ENCODE data around the gene GPR75.

DNA sequence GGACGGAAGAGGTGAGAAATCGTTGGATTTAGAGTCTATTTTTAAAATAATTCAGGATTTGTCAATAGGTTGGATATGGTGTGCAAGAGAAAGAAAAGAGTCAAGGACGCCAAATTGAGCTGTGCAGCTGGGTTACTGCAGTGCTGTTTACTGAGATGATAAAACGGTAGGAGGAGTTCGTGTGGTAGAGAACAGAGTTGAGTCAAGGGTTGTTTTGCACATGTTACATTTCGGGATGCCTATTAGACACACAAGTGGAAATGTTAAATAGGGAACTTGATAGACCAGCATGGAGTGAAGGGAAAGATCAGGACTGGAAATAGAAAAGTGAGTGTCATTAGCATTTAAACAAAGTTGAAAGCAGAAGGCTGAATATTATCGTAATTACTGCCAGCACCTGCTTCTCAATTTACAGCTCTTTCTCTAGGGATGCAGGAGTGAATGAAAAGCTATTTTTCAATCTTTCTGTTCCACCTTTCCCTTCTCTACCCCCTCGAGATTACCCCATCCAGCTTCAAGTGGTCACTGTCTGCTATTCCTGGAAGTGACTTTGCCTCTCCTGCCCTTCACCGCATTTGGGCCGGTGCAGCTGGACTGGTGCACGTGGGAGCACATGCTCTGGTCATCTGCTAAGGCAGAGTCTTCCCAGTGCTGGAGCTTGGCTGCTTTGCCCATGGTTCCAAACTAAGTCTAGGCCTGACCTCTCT, 30.3 kb downstream of the GPR75 start:
- TF ChIP-seq, protein P1, sequence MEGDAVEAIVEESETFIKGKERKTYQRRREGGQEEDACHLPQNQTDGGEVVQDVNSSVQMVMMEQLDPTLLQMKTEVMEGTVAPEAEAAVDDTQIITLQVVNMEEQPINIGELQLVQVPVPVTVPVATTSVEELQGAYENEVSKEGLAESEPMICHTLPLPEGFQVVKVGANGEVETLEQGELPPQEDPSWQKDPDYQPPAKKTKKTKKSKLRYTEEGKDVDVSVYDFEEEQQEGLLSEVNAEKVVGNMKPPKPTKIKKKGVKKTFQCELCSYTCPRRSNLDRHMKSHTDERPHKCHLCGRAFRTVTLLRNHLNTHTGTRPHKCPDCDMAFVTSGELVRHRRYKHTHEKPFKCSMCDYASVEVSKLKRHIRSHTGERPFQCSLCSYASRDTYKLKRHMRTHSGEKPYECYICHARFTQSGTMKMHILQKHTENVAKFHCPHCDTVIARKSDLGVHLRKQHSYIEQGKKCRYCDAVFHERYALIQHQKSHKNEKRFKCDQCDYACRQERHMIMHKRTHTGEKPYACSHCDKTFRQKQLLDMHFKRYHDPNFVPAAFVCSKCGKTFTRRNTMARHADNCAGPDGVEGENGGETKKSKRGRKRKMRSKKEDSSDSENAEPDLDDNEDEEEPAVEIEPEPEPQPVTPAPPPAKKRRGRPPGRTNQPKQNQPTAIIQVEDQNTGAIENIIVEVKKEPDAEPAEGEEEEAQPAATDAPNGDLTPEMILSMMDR (tag by site-specific recombination; IDR thresholded peaks at IDR 0.05), result no peak
- TF ChIP-seq, protein P2, sequence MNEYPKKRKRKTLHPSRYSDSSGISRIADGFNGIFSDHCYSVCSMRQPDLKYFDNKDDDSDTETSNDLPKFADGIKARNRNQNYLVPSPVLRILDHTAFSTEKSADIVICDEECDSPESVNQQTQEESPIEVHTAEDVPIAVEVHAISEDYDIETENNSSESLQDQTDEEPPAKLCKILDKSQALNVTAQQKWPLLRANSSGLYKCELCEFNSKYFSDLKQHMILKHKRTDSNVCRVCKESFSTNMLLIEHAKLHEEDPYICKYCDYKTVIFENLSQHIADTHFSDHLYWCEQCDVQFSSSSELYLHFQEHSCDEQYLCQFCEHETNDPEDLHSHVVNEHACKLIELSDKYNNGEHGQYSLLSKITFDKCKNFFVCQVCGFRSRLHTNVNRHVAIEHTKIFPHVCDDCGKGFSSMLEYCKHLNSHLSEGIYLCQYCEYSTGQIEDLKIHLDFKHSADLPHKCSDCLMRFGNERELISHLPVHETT (tag by site-specific recombination; IDR thresholded peaks at IDR 0.05), result no peak
- TF ChIP-seq, protein P3, sequence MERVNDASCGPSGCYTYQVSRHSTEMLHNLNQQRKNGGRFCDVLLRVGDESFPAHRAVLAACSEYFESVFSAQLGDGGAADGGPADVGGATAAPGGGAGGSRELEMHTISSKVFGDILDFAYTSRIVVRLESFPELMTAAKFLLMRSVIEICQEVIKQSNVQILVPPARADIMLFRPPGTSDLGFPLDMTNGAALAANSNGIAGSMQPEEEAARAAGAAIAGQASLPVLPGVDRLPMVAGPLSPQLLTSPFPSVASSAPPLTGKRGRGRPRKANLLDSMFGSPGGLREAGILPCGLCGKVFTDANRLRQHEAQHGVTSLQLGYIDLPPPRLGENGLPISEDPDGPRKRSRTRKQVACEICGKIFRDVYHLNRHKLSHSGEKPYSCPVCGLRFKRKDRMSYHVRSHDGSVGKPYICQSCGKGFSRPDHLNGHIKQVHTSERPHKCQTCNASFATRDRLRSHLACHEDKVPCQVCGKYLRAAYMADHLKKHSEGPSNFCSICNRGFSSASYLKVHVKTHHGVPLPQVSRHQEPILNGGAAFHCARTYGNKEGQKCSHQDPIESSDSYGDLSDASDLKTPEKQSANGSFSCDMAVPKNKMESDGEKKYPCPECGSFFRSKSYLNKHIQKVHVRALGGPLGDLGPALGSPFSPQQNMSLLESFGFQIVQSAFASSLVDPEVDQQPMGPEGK (tag by site-specific recombination; IDR thresholded peaks at IDR 0.05), result no peak
- TF ChIP-seq, protein P4, sequence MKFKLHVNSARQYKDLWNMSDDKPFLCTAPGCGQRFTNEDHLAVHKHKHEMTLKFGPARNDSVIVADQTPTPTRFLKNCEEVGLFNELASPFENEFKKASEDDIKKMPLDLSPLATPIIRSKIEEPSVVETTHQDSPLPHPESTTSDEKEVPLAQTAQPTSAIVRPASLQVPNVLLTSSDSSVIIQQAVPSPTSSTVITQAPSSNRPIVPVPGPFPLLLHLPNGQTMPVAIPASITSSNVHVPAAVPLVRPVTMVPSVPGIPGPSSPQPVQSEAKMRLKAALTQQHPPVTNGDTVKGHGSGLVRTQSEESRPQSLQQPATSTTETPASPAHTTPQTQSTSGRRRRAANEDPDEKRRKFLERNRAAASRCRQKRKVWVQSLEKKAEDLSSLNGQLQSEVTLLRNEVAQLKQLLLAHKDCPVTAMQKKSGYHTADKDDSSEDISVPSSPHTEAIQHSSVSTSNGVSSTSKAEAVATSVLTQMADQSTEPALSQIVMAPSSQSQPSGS (tag by site-specific recombination; IDR thresholded peaks at IDR 0.05; ENCODE audit: low read depth), result no peak
- TF ChIP-seq SP3 (tag by site-specific recombination; IDR thresholded peaks at IDR 0.05) (no peak), ZNF76 (tag by site-specific recombination; IDR thresholded peaks at IDR 0.05; ENCODE audit: borderline replicate concordance, low read depth) (no peak), ZNF140 (tag by site-specific recombination; IDR thresholded peaks at IDR 0.05) (no peak), ZIC2 (tag by site-specific recombination; IDR thresholded peaks at IDR 0.05) (no peak), ZSCAN30 (tag by site-specific recombination; IDR thresholded peaks at IDR 0.05) (no peak)
- TF ChIP-seq, protein P5, sequence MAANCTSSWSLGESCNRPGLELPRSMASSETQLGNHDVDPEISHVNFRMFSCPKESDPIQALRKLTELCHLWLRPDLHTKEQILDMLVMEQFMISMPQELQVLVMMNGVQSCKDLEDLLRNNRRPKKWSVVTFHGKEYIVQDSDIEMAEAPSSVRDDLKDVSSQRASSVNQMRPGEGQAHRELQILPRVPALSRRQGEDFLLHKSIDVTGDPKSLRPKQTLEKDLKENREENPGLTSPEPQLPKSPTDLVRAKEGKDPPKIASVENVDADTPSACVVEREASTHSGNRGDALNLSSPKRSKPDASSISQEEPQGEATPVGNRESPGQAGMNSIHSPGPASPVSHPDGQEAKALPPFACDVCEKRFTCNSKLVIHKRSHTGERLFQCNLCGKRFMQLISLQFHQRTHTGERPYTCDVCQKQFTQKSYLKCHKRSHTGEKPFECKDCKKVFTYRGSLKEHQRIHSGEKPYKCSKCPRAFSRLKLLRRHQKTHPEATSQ (tag by site-specific recombination; IDR thresholded peaks at IDR 0.05), result no peak
- TF ChIP-seq, protein P6, sequence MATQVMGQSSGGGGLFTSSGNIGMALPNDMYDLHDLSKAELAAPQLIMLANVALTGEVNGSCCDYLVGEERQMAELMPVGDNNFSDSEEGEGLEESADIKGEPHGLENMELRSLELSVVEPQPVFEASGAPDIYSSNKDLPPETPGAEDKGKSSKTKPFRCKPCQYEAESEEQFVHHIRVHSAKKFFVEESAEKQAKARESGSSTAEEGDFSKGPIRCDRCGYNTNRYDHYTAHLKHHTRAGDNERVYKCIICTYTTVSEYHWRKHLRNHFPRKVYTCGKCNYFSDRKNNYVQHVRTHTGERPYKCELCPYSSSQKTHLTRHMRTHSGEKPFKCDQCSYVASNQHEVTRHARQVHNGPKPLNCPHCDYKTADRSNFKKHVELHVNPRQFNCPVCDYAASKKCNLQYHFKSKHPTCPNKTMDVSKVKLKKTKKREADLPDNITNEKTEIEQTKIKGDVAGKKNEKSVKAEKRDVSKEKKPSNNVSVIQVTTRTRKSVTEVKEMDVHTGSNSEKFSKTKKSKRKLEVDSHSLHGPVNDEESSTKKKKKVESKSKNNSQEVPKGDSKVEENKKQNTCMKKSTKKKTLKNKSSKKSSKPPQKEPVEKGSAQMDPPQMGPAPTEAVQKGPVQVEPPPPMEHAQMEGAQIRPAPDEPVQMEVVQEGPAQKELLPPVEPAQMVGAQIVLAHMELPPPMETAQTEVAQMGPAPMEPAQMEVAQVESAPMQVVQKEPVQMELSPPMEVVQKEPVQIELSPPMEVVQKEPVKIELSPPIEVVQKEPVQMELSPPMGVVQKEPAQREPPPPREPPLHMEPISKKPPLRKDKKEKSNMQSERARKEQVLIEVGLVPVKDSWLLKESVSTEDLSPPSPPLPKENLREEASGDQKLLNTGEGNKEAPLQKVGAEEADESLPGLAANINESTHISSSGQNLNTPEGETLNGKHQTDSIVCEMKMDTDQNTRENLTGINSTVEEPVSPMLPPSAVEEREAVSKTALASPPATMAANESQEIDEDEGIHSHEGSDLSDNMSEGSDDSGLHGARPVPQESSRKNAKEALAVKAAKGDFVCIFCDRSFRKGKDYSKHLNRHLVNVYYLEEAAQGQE (tag by site-specific recombination; IDR thresholded peaks at IDR 0.05), result no peak
